Stimulated activated CD4-positive, alpha-beta T cell treated with anti-CD3 and anti-CD28 coated beads, Interleukin-4, amount 100 ng/mL, for 24 hours (primary cell): ENCODE data around the gene A2ML1.
"Not testable (repeated sequence)": the region's sequence is repeated elsewhere in the genome, so short reads cannot be mapped to it uniquely, and the experiment has no call there.

ENCODE experiments used
- DNase-seq: peaks from one replicate; pipeline ENCODE4 v3.0.0-alpha.2; 2020

A2ML1 gene

GRCh38 chr12:8859448-8859847 lies 37.0 kb downstream of the A2ML1 start:
- DNase-seq = not testable (repeated sequence)

GRCh38 chr12:8860165-8860961 lies 37.9 kb downstream of the A2ML1 start:
- peak; percentile 23 for DNase-seq

GRCh38 chr12:8866429-8866828 lies 44.0 kb downstream of the A2ML1 start:
- no peak for DNase-seq

GRCh38 chr12:8867009-8867408 lies 44.6 kb downstream of the A2ML1 start:
- DNase-seq = no peak

GRCh38 chr12:8867786-8868185 lies 45.4 kb downstream of the A2ML1 start:
- DNase-seq = no peak

GRCh38 chr12:8870586-8870985 lies 48.2 kb downstream of the A2ML1 start:
- DNase-seq = no peak

- no peak for DNase-seq
Observed at GRCh38 chr12:8871068-8871467, 48.6 kb downstream of the A2ML1 start.

- no peak for DNase-seq
Observed at GRCh38 chr12:8876887-8877286, 54.5 kb downstream of the A2ML1 start.

- DNase-seq = no peak
Observed at GRCh38 chr12:8886502-8887284, 64.3 kb downstream of the A2ML1 start.

GRCh38 chr12:8887285-8887715 lies 64.9 kb downstream of the A2ML1 start:
- no peak for DNase-seq

GRCh38 chr12:8890313-8891085 lies 68.1 kb downstream of the A2ML1 start:
- DNase-seq = peak; percentile 67

GRCh38 chr12:8891976-8892375 lies 69.6 kb downstream of the A2ML1 start:
- DNase-seq = no peak

- no peak for DNase-seq
Observed at GRCh38 chr12:8894378-8894777, 72.0 kb downstream of the A2ML1 start.

GRCh38 chr12:8894986-8895385 lies 72.6 kb downstream of the A2ML1 start:
- no peak for DNase-seq

- no peak for DNase-seq
Observed at GRCh38 chr12:8897081-8897480, 74.7 kb downstream of the A2ML1 start.

GRCh38 chr12:8899830-8900229 lies 77.4 kb downstream of the A2ML1 start:
- DNase-seq = no peak

GRCh38 chr12:8902703-8903102 lies 80.3 kb downstream of the A2ML1 start:
- not testable (repeated sequence) for DNase-seq

GRCh38 chr12:8903646-8904045 lies 81.2 kb downstream of the A2ML1 start:
- DNase-seq = no peak

GRCh38 chr12:8904665-8905064 lies 82.2 kb downstream of the A2ML1 start:
- DNase-seq = no peak

- no peak for DNase-seq
Observed at GRCh38 chr12:8905546-8905945, 83.1 kb downstream of the A2ML1 start.

- no peak for DNase-seq
Observed at GRCh38 chr12:8906266-8907180, 84.1 kb downstream of the A2ML1 start.

- DNase-seq = no peak
Observed at GRCh38 chr12:8907513-8907912, 85.1 kb downstream of the A2ML1 start.
